SK-N-SH (cell line): ENCODE data around the gene INO80. TPM values are rescaled to one million over a fixed set of nuclear protein-coding genes. Genes with fewer than 3 reads are reported as not detected.

Source experiments
- CTCF ChIA-PET: fragments of 300-600, 350-600 bp; formaldehyde crosslinking; extraction: SDS; loops from one replicate; lab custom pipeline; 2021; lab: Yijun Ruan, JAX
- POLR2A ChIA-PET: fragments of 350-600 bp; sonication (Branson Sonifier 250); formaldehyde crosslinking; extraction: SDS; loops from one replicate; lab custom pipeline; 2020; ENCODE audit warnings: antibody characterized with exemption, inconsistent platforms; lab: Yijun Ruan, JAX
- DNase-seq: peaks from one replicate; pipeline ENCODE4 v3.0.0; 2012
- H2AFZ ChIP-seq: fragments of 200-600 bp; sonication (generic); 2 replicates; pipeline ENCODE4 v1.8.1; 2016; ENCODE audit warnings: antibody characterized with exemption, mild to moderate bottlenecking, low read depth
- H3F3A ChIP-seq: fragments of 200-600 bp; sonication (generic); replicated peaks from 2 replicates; pipeline ENCODE3; 2016; ENCODE audit warnings: antibody characterized with exemption, mild to moderate bottlenecking; ENCODE audit not compliant: insufficient read depth
- H3K27ac ChIP-seq, 2 experiments: fragments of 200-500 bp in 1 of 2; fragments of 200-600 bp in 1 of 2; sonication (Bioruptor generic) in 1 of 2; sonication (generic), shearing (Covaris generic) in 1 of 2; 2 replicates each; pipeline versions ENCODE4 v1.5.1 to v1.6.1; 2014 to 2016; ENCODE audit warnings: low read depth in 2 of 2, inconsistent platforms in 1 of 2, low read length in 1 of 2, mild to moderate bottlenecking in 1 of 2, mixed read lengths in 1 of 2
- H3K27me3 ChIP-seq: fragments of 200-600 bp; sonication (generic), shearing (Covaris generic); 2 replicates; pipeline ENCODE4 v1.6.1; 2016; ENCODE audit warnings: mixed run types; ENCODE audit not compliant: insufficient read depth
- H3K36me3 ChIP-seq, 2 experiments: fragments of 200-500 bp in 1 of 2; fragments of 200-600 bp in 1 of 2; sonication (Bioruptor generic) in 1 of 2; sonication (generic) in 1 of 2; replicated peaks in 1 of 2; 2 replicates each; pipeline versions ENCODE3 to v1.5.1; 2014 to 2016; ENCODE audit warnings: low read length in 1 of 2, mild to moderate bottlenecking in 1 of 2; ENCODE audit not compliant: insufficient read depth in 2 of 2, control insufficient read depth in 1 of 2
- H3K4me1 ChIP-seq, 2 experiments: fragments of 200-500 bp in 1 of 2; fragments of 200-600 bp in 1 of 2; sonication (Bioruptor generic) in 1 of 2; sonication (generic), shearing (Covaris generic) in 1 of 2; 2 replicates each; pipeline versions ENCODE4 v1.5.1 to v1.6.1; 2014 to 2016; ENCODE audit warnings: low read depth in 1 of 2, low read length in 1 of 2, mixed run types in 1 of 2; ENCODE audit not compliant: insufficient read depth in 2 of 2, control insufficient read depth in 1 of 2
- H3K4me2 ChIP-seq: fragments of 200-600 bp; sonication (generic), shearing (Covaris generic); 2 replicates; pipeline ENCODE4 v1.6.1; 2017; ENCODE audit warnings: mixed run types
- H3K4me3 ChIP-seq, 2 experiments: fragments of 200-500 bp in 1 of 2; fragments of 200-600 bp in 1 of 2; sonication (Bioruptor generic) in 1 of 2; sonication (generic), shearing (Covaris generic) in 1 of 2; 2 replicates each; pipeline versions ENCODE4 v1.5.1 to v1.8.1; 2014 to 2016; ENCODE audit warnings: low read depth in 2 of 2, inconsistent platforms in 1 of 2, low read length in 1 of 2, mild to moderate bottlenecking in 1 of 2, mixed read lengths in 1 of 2, moderate library complexity in 1 of 2
- H3K79me2 ChIP-seq: fragments of 200-600 bp; sonication (generic); 2 replicates; pipeline ENCODE4 v1.8.1; 2017; ENCODE audit warnings: mild to moderate bottlenecking; ENCODE audit not compliant: insufficient read depth
- H3K9ac ChIP-seq: fragments of 200-600 bp; sonication (generic); 2 replicates; pipeline ENCODE4 v1.6.1; 2017; ENCODE audit warnings: mixed run types
- H3K9me2 ChIP-seq: fragments of 200-600 bp; sonication (generic); 2 replicates; pipeline ENCODE4 v1.6.1; 2017; ENCODE audit warnings: mixed run types
- H3K9me3 ChIP-seq: fragments of 200-600 bp; sonication (generic); 2 replicates; pipeline ENCODE4 v1.6.1; 2017; ENCODE audit warnings: mixed run types, mild to moderate bottlenecking, moderate library complexity
- H4K20me1 ChIP-seq: fragments of 200-600 bp; sonication (generic); 2 replicates; pipeline ENCODE4 v1.6.1; 2017; ENCODE audit warnings: mild to moderate bottlenecking, mixed run types; ENCODE audit not compliant: insufficient read depth
- ELF1 ChIP-seq: IDR thresholded peaks from 2 replicates; pipeline ENCODE4 v1.4.0; 2012
- EZH2phosphoT487 ChIP-seq: fragments of 200-600 bp; sonication (generic); IDR thresholded peaks from 2 replicates; pipeline ENCODE4 v1.6.1; 2017; ENCODE audit warnings: low read depth, mixed run types, mild to moderate bottlenecking, antibody characterized with exemption, moderate library complexity, borderline replicate concordance
- GATA2 ChIP-seq: sonication (generic); formaldehyde crosslinking; IDR thresholded peaks from 2 replicates; pipeline ENCODE4 v1.5.0; 2020; ENCODE audit warnings: mild to moderate bottlenecking, missing genetic modification reagents
- MXI1 ChIP-seq: IDR thresholded peaks from 2 replicates; pipeline ENCODE4 v1.6.1; 2012; ENCODE audit warnings: mild to moderate bottlenecking, low read depth, low read length, improper control_type of control experiment
- NRF1 ChIP-seq: IDR thresholded peaks from 2 replicates; pipeline ENCODE4 v1.6.1; 2012; ENCODE audit warnings: low read depth, mild to moderate bottlenecking, low read length
- PBX3 ChIP-seq: IDR thresholded peaks from 2 replicates; pipeline ENCODE4; 2012
- RAD21 ChIP-seq: IDR thresholded peaks from 2 replicates; pipeline ENCODE4 v1.6.1; 2012; ENCODE audit warnings: mild to moderate bottlenecking, low read length
- REST ChIP-seq: IDR thresholded peaks from 2 replicates; pipeline ENCODE4 v1.6.1; 2012; ENCODE audit warnings: mild to moderate bottlenecking, low read depth, low read length, moderate library complexity
- RFX5 ChIP-seq: IDR thresholded peaks from 2 replicates; pipeline ENCODE4 v1.6.1; 2012; ENCODE audit warnings: mild to moderate bottlenecking, improper control_type of control experiment, low read length
- SIN3A ChIP-seq: IDR thresholded peaks from 2 replicates; pipeline ENCODE4 v1.6.1; 2012; ENCODE audit warnings: low read depth, mild to moderate bottlenecking, low read length, moderate library complexity, borderline replicate concordance
- SMC3 ChIP-seq: IDR thresholded peaks from 2 replicates; pipeline ENCODE4 v1.6.1; 2012; ENCODE audit warnings: low read depth, low read length, improper control_type of control experiment
- TCF12 ChIP-seq: IDR thresholded peaks from 2 replicates; pipeline ENCODE4 v1.4.0; 2012
- TEAD4 ChIP-seq: IDR thresholded peaks from 2 replicates; pipeline ENCODE4 v1.4.0; 2012; ENCODE audit warnings: mild to moderate bottlenecking, borderline replicate concordance; ENCODE audit not compliant: insufficient read depth
- YY1 ChIP-seq: IDR thresholded peaks from 2 replicates; pipeline ENCODE4 v1.4.0; 2012; ENCODE audit warnings: low read depth, mild to moderate bottlenecking
- WGBS: methylation state at CpG from one replicate; pipeline ENCODE4 v1.1.6; 2017; ENCODE audit warnings: low lambda C conversion rate; 5-methylcytosine and 5-hydroxymethylcytosine counted together
- polyA plus RNA-seq, 3 experiments: library from polyadenylated mRNA; depleted of rRNA; stranded (reverse); fragments of >200 nt; gene quantifications; 2 replicates each; pipeline ENCODE4 v1.2.3, GENCODE V29; 2012
- TF ChIP-seq, protein P1 (sequence below): fragments of 150-350 bp; IDR thresholded peaks from 2 replicates; pipeline ENCODE4 v1.6.1; 2017; ENCODE audit warnings: antibody characterized with exemption, low read length, low read depth, borderline replicate concordance
- TF ChIP-seq, protein P2 (sequence below): fragments of 150-350 bp; IDR thresholded peaks from 2 replicates; pipeline ENCODE4 v1.6.1; 2016; ENCODE audit warnings: mild to moderate bottlenecking, low read depth, low read length
- TF ChIP-seq, protein P3 (sequence below): IDR thresholded peaks from 2 replicates; pipeline ENCODE4 v1.4.0; 2012; ENCODE audit warnings: low read depth

INO80 gene
- polyA plus RNA-seq, 1 of the 3 experiments (the other 2 are of a cell fraction) = 4.6 TPM

DNA sequence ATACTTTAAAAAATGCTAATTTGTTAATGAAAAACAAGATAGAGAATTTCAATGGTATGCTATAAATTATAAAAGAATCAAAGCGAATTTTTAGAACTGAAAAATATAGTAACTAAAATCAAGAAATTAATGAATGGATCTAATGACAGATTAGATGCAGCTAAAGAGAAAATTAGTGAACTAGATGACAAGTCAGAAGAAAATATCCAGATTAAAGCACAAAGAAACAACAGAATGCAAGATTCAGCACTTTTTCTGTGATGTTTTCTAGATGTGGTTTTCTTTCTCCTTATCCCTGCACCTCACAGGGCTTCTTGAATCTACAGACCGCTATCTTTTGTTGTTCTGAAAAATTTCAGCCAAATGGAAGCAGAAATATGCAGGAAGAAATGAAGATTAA lies 54.4 kb downstream of the INO80 start:
- 94% methylated on average over 2 of the region's 2 CpGs for WGBS
- peaks cover 8% of the 10 kb centered on the region; the same call in 1 of the 2 replicates for H3K79me2 ChIP-seq
- H3K4me1 ChIP-seq = no peaks in the 10 kb centered on the region
- H2AFZ ChIP-seq = no peak overlapping the region
- CTCF ChIA-PET = no interaction called here
- H3K4me2 ChIP-seq = no peak overlapping the region
- H3K36me3 ChIP-seq = peaks cover 39 to 89% of the 10 kb centered on the region in 2 experiments
- no peak overlapping the region for H3K27ac ChIP-seq
- no peaks in the 10 kb centered on the region for H3F3A ChIP-seq
- H3K9me2 ChIP-seq = no peaks in the 10 kb centered on the region
- H3K4me3 ChIP-seq = no peak overlapping the region
- H3K9me3 ChIP-seq = peaks cover 16% of the 10 kb centered on the region
- H4K20me1 ChIP-seq = no peaks in the 10 kb centered on the region
- no peaks in the 10 kb centered on the region for H3K27me3 ChIP-seq
- TF ChIP-seq, protein P1, sequence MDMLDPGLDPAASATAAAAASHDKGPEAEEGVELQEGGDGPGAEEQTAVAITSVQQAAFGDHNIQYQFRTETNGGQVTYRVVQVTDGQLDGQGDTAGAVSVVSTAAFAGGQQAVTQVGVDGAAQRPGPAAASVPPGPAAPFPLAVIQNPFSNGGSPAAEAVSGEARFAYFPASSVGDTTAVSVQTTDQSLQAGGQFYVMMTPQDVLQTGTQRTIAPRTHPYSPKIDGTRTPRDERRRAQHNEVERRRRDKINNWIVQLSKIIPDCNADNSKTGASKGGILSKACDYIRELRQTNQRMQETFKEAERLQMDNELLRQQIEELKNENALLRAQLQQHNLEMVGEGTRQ = no peak
- TF ChIP-seq NRF1 (no peak), TEAD4 (no peak), GATA2 (no peak), ELF1 (no peak), PBX3 (no peak), MXI1 (no peak), YY1 (no peak)
- TF ChIP-seq, all 33 proteins: peak for 0
- POLR2A ChIA-PET = no interaction called here
- no peak for DNase-seq
- H3K9ac ChIP-seq = no peak overlapping the region

- WGBS = 98% methylated on average over 3 of the region's 3 CpGs
- POLR2A ChIA-PET = no interaction called here
- no peak for TF ChIP-seq RAD21
- TF ChIP-seq, protein P2, sequence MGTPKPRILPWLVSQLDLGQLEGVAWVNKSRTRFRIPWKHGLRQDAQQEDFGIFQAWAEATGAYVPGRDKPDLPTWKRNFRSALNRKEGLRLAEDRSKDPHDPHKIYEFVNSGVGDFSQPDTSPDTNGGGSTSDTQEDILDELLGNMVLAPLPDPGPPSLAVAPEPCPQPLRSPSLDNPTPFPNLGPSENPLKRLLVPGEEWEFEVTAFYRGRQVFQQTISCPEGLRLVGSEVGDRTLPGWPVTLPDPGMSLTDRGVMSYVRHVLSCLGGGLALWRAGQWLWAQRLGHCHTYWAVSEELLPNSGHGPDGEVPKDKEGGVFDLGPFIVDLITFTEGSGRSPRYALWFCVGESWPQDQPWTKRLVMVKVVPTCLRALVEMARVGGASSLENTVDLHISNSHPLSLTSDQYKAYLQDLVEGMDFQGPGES = no peak
- TF ChIP-seq RFX5 = no peak
- TF ChIP-seq, protein P3, sequence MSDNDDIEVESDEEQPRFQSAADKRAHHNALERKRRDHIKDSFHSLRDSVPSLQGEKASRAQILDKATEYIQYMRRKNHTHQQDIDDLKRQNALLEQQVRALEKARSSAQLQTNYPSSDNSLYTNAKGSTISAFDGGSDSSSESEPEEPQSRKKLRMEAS = no peak
- no peak for TF ChIP-seq SMC3
- no peak for TF ChIP-seq TEAD4
- TF ChIP-seq SIN3A = no peak
- TF ChIP-seq ELF1 = no peak
- TF ChIP-seq EZH2phosphoT487 = no peak
- no peak for TF ChIP-seq GATA2
- TF ChIP-seq PBX3 = no peak
- TF ChIP-seq REST = no peak
- TF ChIP-seq TCF12 = no peak
- no peak for TF ChIP-seq YY1
Measured at GRCh38 chr15:41060505-41060904, 55.6 kb downstream of the INO80 start.

More at GRCh38 chr15:41060505-41060904, 55.6 kb downstream of the INO80 start:
- Histone ChIP-seq H3K9me2 (no peaks in the 10 kb centered on the region), H3K27me3 (no peaks in the 10 kb centered on the region), H3K4me3 (no peak overlapping the region), H3K4me2 (no peak overlapping the region), H3K9ac (no peak overlapping the region), H2AFZ (no peak overlapping the region), H3K9me3 (peaks cover 16% of the 10 kb centered on the region), H3K27ac (no peak overlapping the region), H3K79me2 (peaks cover 8% of the 10 kb centered on the region; the same call in 1 of the 2 replicates), H4K20me1 (no peaks in the 10 kb centered on the region), H3K36me3 (peaks cover 46 to 94% of the 10 kb centered on the region in 2 experiments), H3K4me1 (no peaks in the 10 kb centered on the region), H3F3A (no peaks in the 10 kb centered on the region)
- DNase-seq = no peak
- CTCF ChIA-PET = no interaction called here
